ENCODE results near the gene ERVK3-1.

GRCh38 chr19:58336820-58337219, 31.6 kb downstream of the ERVK3-1 start:
- TF ChIP-seq, protein P1, sequence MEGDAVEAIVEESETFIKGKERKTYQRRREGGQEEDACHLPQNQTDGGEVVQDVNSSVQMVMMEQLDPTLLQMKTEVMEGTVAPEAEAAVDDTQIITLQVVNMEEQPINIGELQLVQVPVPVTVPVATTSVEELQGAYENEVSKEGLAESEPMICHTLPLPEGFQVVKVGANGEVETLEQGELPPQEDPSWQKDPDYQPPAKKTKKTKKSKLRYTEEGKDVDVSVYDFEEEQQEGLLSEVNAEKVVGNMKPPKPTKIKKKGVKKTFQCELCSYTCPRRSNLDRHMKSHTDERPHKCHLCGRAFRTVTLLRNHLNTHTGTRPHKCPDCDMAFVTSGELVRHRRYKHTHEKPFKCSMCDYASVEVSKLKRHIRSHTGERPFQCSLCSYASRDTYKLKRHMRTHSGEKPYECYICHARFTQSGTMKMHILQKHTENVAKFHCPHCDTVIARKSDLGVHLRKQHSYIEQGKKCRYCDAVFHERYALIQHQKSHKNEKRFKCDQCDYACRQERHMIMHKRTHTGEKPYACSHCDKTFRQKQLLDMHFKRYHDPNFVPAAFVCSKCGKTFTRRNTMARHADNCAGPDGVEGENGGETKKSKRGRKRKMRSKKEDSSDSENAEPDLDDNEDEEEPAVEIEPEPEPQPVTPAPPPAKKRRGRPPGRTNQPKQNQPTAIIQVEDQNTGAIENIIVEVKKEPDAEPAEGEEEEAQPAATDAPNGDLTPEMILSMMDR (IDR thresholded peaks at IDR 0.05) = no peak
- TF ChIP-seq POLR2A (IDR thresholded peaks at IDR 0.05) = no peak
